ENCODE data around the gene ATP1B2.

Gene ATP1B2

GRCh38 chr17:7668482-7668881 is 17.8 kb downstream of the ATP1B2 start:
- TF ChIP-seq CTCF (IDR thresholded peaks at IDR 0.05; ENCODE audit: low read depth, low read length), result no peak
- DNase-seq (ENCODE audit: extremely low read depth, low read depth), result no peak

- peak; percentile 28 for TF ChIP-seq CTCF (IDR thresholded peaks at IDR 0.05; ENCODE audit: low read depth, low read length)
- no peak for DNase-seq (ENCODE audit: extremely low read depth, low read depth)
These were observed 22.5 kb downstream of the ATP1B2 start for GRCh38 chr17:7673239-7673638.

- TF ChIP-seq CTCF (IDR thresholded peaks at IDR 0.05; ENCODE audit: low read depth, low read length), result no peak
- no peak for DNase-seq (ENCODE audit: extremely low read depth, low read depth)
These were observed 24.2 kb downstream of the ATP1B2 start for GRCh38 chr17:7674934-7675333.

- DNase-seq (ENCODE audit: extremely low read depth, low read depth), result no peak
- no peak for TF ChIP-seq CTCF (IDR thresholded peaks at IDR 0.05; ENCODE audit: low read depth, low read length)
These were observed 25.8 kb downstream of the ATP1B2 start for GRCh38 chr17:7676533-7676932.

GRCh38 chr17:7677388-7678067 is 26.8 kb downstream of the ATP1B2 start:
- TF ChIP-seq CTCF (IDR thresholded peaks at IDR 0.05; ENCODE audit: low read depth, low read length), result no peak
- no peak for DNase-seq (ENCODE audit: extremely low read depth, low read depth)

GRCh38 chr17:7684851-7685532 is 34.3 kb downstream of the ATP1B2 start:
- TF ChIP-seq CTCF (IDR thresholded peaks at IDR 0.05; ENCODE audit: low read depth, low read length), result no peak
- no peak for DNase-seq (ENCODE audit: extremely low read depth, low read depth)

- TF ChIP-seq CTCF (IDR thresholded peaks at IDR 0.05; ENCODE audit: low read depth, low read length), result no peak
- DNase-seq (ENCODE audit: extremely low read depth, low read depth), result peak; percentile 89
These were observed 35.0 kb downstream of the ATP1B2 start for GRCh38 chr17:7685533-7686221.

All from AG09319 (cell line).